Panc1 (cell line): ENCODE measurements around the gene DLGAP3.

ENCODE experiments used
- CTCF ChIP-seq: fragments of 450-650 bp; IDR thresholded peaks from 2 replicates; pipeline ENCODE4 v1.5.1; 2017; ENCODE audit warnings: mild to moderate bottlenecking
- REST ChIP-seq, 2 experiments: IDR thresholded peaks; 2 replicates each; pipeline ENCODE4 v1.6.1; 2011 to 2012; ENCODE audit warnings: low read depth in 2 of 2, control low read depth in 1 of 2, low read length in 1 of 2, mild to moderate bottlenecking in 1 of 2, moderate library complexity in 1 of 2; ENCODE audit not compliant: insufficient read depth in 1 of 2
- TCF7L2 ChIP-seq: IDR thresholded peaks from 2 replicates; pipeline ENCODE4 v1.6.1; 2011; ENCODE audit warnings: mild to moderate bottlenecking, low read depth, low read length, inconsistent platforms

DNA sequence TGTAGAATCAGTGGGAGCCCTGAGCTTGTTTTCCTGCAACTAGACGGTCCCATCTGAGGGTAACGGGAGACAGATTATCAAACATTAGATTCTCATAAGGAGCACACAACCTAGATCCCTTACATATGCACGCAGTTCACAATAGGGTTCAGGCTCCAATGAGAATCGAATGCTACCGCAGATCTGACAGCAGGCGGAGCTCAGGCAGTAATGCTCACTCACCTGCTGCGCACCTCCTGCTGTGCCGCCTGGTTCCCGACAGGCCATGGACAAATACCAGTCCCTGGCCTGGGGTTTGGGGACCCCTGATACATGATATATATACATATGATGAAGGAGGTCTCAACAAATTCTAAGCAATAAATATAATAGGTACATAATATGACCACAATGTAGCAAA, 50.2 kb downstream of the DLGAP3 start:
- TF ChIP-seq REST (IDR thresholded peaks at IDR 0.05; ENCODE audit: insufficient read depth in 1 of 2, low read depth in 2 of 2, low read length in 1 of 2), result no peak
- TF ChIP-seq CTCF, result no peak
- no peak for TF ChIP-seq TCF7L2
